ENCODE measurements around the gene GALNT13.
"Not testable (repeated sequence)": the region's sequence is repeated elsewhere in the genome, so short reads cannot be mapped to it uniquely, and the experiment has no call there.

Gene GALNT13

DNA sequence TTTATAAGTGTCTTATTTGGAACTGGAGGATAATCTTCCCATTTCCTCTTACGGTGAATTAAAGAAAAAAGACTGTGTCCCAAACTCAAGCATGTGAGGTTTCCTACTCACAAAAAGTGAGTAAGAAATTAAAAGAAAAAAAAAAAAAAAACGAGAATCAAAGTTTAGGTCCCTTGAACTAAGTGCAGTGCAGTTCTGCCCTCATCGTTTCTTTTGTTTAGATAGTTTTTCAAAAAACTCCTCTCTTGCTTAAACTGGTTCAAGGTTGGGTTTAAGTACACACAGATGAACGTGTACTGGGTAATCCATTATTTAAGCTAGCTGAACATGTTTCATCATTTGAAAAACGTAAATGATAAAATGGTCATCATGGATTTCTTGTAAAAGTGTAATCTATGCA, 590.9 kb downstream of the GALNT13 start:
- no peak for DNase-seq (ENCODE audit: low read depth in 2 of 3, low spot score in 1 of 3)

DNA sequence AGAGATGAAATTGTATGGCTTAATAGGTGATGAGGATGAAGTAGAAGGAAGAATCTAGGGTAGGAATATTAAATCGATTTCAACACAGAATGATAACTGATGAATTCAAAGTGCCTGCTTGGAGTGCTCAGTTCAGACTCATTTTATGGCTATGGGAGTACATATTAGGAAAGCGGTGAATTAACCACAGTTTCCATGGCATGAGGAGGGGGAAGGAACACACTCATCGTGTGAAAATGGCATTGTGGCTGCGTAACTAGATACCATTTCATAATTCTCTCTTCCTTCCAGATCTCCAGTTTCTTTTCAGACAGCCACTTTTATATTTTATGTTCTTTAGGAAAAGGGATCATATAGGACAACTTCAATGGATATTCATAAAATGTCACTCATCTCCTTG, 594.5 kb downstream of the GALNT13 start:
- DNase-seq (ENCODE audit: low read depth in 2 of 3, low spot score in 1 of 3) = no peak

DNA sequence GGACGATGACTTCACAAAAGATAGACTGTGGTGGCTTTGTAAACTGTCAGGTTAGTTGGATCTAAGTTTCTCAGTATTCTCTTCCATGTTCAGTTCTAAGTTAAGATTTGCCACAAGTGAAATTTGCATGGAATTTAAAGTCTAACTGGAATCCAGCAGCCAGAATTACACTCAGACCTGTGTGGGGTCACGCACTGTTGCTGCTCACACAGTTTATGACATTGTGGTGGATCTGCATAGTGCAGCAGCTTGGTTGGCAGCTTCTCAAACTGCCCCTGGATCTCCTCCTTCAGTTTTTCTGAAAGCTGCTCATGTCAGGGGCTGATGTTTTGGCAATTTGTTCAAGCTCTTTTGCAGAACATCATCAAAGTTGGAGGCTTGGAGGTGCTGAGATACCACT, 598.7 kb downstream of the GALNT13 start:
- DNase-seq (ENCODE audit: low read depth in 2 of 3, low spot score in 1 of 3) = no peak

DNA sequence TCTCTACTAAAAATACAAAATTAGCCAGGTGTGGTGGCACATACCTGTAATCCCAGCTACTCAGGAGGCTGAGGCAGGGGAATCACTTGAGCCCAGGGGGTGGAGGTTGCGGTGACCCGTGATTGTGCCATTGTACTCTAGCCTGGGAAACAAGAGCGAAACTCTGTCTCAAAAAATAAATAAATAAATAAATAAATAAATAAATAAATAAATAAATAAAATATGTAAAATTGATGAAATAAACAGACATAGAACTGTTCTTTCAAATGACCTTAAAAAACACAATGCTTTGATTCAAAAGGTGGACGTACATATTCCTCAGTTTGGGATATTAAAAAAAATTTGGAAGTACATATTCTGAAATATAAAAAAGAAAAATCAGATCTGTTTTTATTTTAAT, 599.8 kb downstream of the GALNT13 start:
- not testable (repeated sequence) for DNase-seq (ENCODE audit: low read depth in 2 of 3, low spot score in 1 of 3)

DNA sequence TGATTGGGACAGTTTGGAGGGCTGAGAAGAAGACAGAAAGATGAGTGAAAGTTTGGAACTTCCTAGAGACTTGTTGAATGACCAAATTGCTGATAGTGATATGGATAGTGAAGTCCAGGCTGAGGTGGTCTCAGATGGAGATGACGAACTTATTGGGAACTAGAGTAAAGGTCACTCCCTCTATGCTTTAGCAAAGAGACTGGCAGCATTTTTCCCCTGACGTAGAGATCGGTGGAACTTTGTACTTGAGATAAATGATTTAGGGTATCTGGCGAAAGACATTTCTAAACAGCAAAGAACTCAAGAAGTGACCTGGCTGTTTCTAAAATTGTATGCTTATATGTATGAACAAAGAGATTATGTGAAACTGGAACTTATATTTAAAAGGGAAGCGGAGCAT, 605.6 kb downstream of the GALNT13 start:
- no peak for DNase-seq (ENCODE audit: low read depth in 2 of 3, low spot score in 1 of 3)

DNA sequence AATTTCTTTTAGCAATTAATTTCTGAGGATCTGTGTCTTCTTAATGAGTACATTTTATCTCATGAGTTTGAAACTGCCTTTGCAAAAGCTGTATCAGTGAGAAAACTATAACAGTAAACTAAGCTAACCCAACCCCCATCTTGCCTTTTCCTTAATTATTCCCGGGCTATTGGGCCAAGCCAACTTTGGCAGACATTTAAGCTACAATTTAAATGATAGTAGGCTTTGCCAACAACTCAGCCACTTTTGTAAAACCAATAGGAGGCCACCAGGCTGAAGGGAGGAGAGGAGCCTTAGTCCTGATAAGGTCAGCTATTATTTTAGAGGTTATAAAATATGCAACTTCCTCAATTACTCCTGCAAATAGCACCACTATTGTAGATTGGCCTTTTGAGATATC, 608.8 kb downstream of the GALNT13 start:
- DNase-seq (ENCODE audit: low read depth in 2 of 3, low spot score in 1 of 3) = no peak

DNA sequence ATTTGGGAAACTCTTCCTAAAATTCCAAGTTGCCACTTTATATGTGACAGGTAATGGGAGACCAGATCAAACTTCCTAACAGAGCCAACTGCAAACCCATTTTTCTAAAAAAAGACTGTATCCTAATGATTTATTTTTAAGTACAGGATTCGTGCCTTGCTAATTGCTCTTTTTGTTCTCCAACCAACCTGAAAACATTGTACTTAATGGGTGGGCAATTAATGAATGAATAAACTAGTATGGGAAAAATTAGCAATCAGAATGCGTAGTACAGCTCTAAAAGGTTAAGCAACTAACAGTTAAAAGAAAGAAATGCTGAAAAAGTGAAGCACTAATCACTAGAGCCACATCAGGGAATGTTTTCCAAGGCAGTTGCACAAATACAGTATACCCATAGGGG, 609.6 kb downstream of the GALNT13 start:
- no peak for DNase-seq (ENCODE audit: low read depth in 2 of 3, low spot score in 1 of 3)

DNA sequence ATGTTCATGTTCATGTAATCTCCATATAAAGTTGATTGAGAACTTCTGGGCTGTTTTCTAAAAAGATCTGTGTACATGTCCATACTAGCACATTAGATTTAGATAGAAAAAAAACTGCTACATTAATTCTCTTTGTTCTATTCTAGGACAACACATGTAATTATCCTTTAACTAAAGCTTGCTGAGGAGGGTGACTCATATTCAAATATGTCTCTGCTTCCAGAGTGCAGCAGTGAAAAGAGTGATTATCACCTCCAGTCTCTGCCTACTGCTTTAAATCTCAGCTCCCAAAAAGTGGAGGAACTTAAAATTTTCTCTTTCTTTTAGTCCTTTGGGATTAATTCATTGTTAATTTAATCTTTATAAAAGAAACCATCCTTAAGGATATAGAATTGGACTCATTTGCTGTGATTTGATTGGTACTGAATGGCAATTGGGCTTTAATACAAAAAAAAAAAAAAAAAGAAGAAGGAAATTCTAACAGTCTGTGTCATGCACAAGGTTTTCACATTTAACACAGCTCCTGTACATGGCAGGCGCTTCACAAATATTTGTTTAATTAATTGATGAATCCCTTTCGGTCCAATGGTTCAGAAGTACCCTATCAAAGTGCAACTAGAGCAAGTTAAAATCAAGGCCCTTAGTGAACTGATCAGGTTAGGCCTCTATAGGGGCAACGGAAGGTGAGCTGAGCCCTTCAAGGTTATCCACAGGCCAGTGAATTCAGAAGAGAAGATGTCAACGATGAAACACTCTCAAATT, 612.8 kb downstream of the GALNT13 start:
- no peak for DNase-seq (ENCODE audit: low read depth in 2 of 3, low spot score in 1 of 3)

DNA sequence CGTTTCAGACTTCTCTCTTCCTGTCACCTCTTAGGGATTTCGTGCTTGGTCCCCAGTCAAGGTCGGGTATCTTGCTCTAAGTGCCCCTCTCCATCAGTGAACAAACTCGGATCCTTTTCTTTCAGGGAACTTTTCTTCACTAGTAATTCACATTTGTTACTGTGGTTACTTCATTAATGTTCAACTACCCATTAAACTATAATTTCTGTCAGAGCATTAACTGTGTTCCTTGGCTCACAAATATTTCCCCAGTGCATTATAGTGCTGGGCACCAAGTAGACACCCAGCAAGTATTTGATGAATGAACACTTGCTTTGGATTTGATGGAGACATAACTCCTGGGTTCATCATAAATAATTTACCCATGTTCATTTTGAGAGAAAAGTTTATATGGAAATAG, 617.1 kb downstream of the GALNT13 start:
- no peak for DNase-seq (ENCODE audit: low read depth in 2 of 3, low spot score in 1 of 3)

DNA sequence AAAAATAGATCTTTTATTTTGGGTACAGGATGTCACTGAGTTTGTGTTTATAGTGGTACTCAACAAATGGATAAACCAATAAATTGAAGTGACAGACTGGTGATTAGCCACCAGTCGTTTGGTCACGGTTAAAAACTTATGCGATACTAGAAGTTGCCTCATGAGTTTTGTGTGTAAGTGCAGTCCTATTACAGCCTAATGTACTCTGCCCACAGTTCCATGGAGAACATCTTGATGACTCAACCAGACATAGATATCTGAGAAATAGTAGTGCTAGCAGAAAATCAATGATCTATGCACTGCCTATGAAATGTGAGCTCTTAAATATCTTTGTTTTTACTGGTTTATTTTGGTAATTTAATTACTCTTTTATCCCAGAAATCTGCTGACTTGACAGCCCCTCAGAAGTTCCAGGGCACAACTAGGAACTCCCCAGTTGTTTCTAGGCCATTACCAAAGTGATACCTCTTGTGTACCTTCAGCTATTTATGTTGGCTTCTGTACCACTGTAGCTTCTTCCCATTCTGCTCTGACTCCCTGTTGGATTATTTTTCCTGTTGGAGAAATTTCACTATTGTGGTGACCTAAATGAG, 617.6 kb downstream of the GALNT13 start:
- no peak for DNase-seq (ENCODE audit: low read depth in 2 of 3, low spot score in 1 of 3)

DNA sequence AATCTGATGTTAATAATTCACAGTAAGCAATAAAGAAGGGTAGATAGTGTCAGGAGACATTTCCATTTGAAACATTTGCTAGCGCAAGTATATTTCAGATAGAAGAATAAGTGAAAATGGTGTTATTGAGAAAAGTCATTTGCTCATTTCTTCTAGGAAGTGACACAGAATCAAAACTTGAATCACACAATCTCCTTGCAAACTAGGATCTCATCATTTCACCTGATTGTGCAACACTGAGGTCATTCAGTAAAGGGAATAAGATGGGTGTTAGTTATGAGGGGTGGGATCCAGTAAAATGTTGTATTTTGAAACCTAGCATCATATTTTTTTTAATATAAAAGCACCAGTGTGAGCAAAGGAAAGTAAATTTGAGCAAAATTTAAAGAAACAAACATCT, 618.8 kb downstream of the GALNT13 start:
- DNase-seq (ENCODE audit: low read depth in 2 of 3, low spot score in 1 of 3) = no peak

DNA sequence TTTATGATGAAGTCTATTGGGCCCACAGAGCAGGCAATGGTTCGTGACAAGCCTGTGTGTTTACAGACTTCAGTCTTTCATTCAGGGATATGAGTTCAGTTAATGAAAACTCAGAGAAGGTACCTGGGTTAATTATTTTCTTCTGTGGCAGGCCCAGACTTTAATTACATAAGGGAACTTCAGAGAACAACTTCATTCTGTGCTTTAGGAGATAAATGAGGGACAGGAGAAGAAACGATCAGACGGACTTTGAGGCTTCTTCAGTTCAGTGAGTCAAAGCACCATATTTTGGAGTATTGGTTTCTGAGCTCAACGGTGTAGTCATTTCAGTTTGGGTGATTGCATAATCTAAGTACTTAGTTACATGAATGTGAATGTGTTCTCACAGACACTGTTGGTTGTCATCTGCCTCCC, 623.7 kb downstream of the GALNT13 start:
- no peak for DNase-seq (ENCODE audit: low read depth in 2 of 3, low spot score in 1 of 3)

DNA sequence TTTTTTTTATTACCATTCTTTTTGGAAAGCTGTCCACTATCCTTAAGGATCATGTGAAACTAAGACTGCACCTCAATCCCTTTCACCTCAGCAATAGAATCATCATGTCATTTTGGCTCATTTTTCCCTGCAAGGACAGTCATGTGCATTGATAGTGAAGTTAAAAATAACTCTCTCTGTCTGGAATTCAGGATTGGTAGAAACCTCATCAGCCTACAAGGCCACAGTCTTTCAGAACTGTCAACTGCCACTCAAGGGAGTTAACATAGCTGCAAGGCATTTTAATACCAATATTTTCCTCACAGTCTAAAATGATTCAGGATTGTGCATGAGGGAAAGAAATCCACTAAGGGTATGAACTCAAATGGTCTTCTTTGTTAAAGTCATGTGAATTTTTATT, 625.3 kb downstream of the GALNT13 start:
- no peak for DNase-seq (ENCODE audit: low read depth in 2 of 3, low spot score in 1 of 3)

Data from stimulated activated CD4-positive, alpha-beta T cell treated with anti-CD3 and anti-CD28 coated beads, Interleukin-12 subunit alpha, Interleukin-12 subunit beta, amount 100 ng/mL, for 48 hours (primary cell).